ENCODE measurements around the gene SUMO3.
A peak's percentile ranks its signal among the peaks of the same experiment; 100 is the strongest.

DNA sequence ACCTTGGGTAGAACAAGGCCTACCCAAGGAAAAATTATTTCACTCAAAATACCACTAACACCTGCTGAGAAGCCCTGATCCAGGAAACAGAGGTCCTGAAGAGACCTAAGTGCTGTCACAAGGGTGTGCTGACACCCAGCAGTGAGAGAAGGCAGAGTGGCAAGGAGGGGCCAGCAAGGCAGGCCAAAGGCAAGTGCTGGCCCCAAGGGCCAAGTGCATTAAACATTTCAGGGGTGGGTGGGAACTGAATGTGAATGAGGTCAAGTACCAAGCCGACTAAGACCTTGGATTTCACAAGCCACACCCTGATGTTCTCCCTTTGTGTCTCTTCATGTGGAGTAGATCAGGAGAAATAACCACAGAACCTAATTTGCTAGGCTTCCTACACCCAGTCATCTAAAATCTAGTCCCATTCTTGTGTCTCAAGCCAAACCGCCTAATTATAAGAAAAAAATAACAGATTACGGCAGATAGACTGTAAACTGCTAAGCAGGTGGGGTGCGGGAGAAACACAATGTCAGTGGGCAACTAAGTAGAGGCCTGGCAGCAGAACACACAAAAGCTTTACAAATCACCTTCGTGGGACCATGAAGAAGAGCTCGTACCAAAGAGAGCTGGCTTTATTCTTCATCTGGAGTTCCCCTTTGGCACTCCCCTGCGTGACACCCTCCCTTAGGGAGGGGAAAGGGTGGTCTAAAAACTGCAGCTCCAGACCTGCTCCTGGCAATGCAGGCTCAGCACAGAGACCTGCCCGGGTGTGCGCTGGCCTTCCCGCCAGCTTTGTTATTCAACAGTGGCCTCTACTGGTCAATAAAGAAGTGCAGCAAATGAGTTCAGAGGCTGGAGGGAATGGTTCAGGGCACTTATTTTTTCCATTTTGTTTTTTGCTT is 24.9 kb downstream of the SUMO3 start:
- peak; percentile 38 to 75 (median 73) for TF ChIP-seq CTCF (IDR thresholded peaks at IDR 0.05)
- no peak for TF ChIP-seq POLR2A (IDR thresholded peaks at IDR 0.05)
- no peak for TF ChIP-seq POLR2AphosphoS5 (IDR thresholded peaks at IDR 0.05)
